ENCODE results near the gene ZFP91.

Gene ZFP91

GRCh38 chr11:58658623-58659022 lies 79.8 kb downstream of the ZFP91 start:
- in situ Hi-C loops (cut with MboI; ENCODE audit: low sequenced_read_pairs) = no loop called here

DNA sequence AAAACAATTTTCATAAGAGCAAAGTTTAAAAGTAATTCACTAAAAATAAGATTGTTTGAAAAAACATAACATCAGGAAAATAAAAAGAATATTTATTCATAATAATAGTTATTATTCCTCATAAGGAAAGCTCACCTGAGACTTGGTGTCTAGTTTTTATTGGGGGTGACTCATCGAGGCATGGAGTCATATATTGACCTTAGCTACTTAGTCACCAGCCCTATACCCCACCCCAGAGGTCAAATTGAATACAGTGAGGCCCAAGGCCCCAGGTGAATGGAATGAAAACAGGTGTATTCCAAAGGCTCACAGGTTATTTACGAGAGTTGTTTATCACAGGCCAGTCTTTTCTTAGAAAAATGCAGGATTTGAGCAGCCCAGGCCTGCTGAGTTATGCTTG lies 80.5 kb downstream of the ZFP91 start:
- in situ Hi-C loops (cut with MboI; ENCODE audit: low sequenced_read_pairs) = no loop called here

- in situ Hi-C loops (cut with MboI; ENCODE audit: low sequenced_read_pairs) = no loop called here
These were observed 81.2 kb downstream of the ZFP91 start for GRCh38 chr11:58659910-58660570.
